MM.1S (cell line): ENCODE data around the gene CALY.

Source experiments
- DNase-seq: peaks from one replicate; pipeline ENCODE4 v3.0.0-alpha.2; 2015
- H2AFZ ChIP-seq: fragments of 300-600 bp; sonication (generic); 2 replicates; pipeline ENCODE4 v1.6.0; 2016; ENCODE audit warnings: antibody characterized with exemption, low read length
- H3F3A ChIP-seq: fragments of 300-600 bp; sonication (generic); 2 replicates; pipeline ENCODE4 v1.6.1; 2016; ENCODE audit warnings: mild to moderate bottlenecking, antibody characterized with exemption, low read length, moderate library complexity, mixed read lengths; ENCODE audit not compliant: insufficient read depth
- H3K27ac ChIP-seq: fragments of 300-600 bp; sonication (generic); 2 replicates; pipeline ENCODE4 v1.5.1; 2016; ENCODE audit warnings: mild to moderate bottlenecking, low read length
- H3K27me3 ChIP-seq: fragments of 300-600 bp; sonication (generic); replicated peaks from 2 replicates; pipeline ENCODE4 v1.6.0; 2016; ENCODE audit warnings: low read length; ENCODE audit not compliant: insufficient read depth
- H3K36me3 ChIP-seq: fragments of 300-600 bp; sonication (generic); replicated peaks from 2 replicates; pipeline ENCODE4 v1.6.1; 2016; ENCODE audit warnings: mild to moderate bottlenecking, low read length, mixed read lengths; ENCODE audit not compliant: insufficient read depth
- H3K4me1 ChIP-seq: fragments of 300-600 bp; sonication (generic); 2 replicates; pipeline ENCODE4 v1.6.1; 2016; ENCODE audit warnings: low read length, mixed read lengths
- H3K4me2 ChIP-seq: fragments of 300-600 bp; sonication (generic); 2 replicates; pipeline ENCODE4 v1.6.0; 2016; ENCODE audit warnings: low read depth, low read length
- H3K4me3 ChIP-seq: fragments of 300-600 bp; sonication (generic); 2 replicates; pipeline ENCODE4 v1.5.1; 2016; ENCODE audit warnings: low read length, mixed read lengths
- H3K79me2 ChIP-seq: fragments of 300-600 bp; sonication (generic); 2 replicates; pipeline ENCODE4 v1.6.1; 2016; ENCODE audit warnings: mixed run types, low read length, mixed read lengths
- H3K9ac ChIP-seq: fragments of 300-600 bp; sonication (generic); 2 replicates; pipeline ENCODE4 v1.6.1; 2016; ENCODE audit warnings: low read length, mixed read lengths
- H3K9me2 ChIP-seq: fragments of 300-600 bp; sonication (generic); replicated peaks from 2 replicates; pipeline ENCODE4 v1.6.1; 2016; ENCODE audit warnings: mild to moderate bottlenecking, low read length, mixed read lengths; ENCODE audit not compliant: insufficient read depth
- H3K9me3 ChIP-seq: fragments of 300-600 bp; sonication (generic); replicated peaks from 2 replicates; pipeline ENCODE4 v1.6.1; 2016; ENCODE audit warnings: mild to moderate bottlenecking, low read length, mixed read lengths; ENCODE audit not compliant: insufficient read depth
- H4K20me1 ChIP-seq: fragments of 300-600 bp; sonication (generic); 2 replicates; pipeline ENCODE4 v1.6.1; 2016; ENCODE audit warnings: mild to moderate bottlenecking, low read length, moderate library complexity, mixed read lengths; ENCODE audit not compliant: insufficient read depth
- EZH2 ChIP-seq: fragments of 300-600 bp; sonication (generic); optimal IDR thresholded peaks from 2 replicates; pipeline ENCODE3; 2017; ENCODE audit warnings: low read depth, mild to moderate bottlenecking, antibody characterized with exemption, low read length, mixed read lengths
- EZH2phosphoT487 ChIP-seq: fragments of 300-600 bp; sonication (generic); IDR thresholded peaks from 2 replicates; pipeline ENCODE4 v1.6.1; 2018; ENCODE audit warnings: antibody characterized with exemption, low read length
- TF ChIP-seq, protein P1 (sequence below): fragments of 300-600 bp; sonication (generic); IDR thresholded peaks from 2 replicates; pipeline ENCODE4 v1.5.1; 2016; ENCODE audit warnings: antibody characterized with exemption, low read length, mixed read lengths

The CALY gene, protein sequence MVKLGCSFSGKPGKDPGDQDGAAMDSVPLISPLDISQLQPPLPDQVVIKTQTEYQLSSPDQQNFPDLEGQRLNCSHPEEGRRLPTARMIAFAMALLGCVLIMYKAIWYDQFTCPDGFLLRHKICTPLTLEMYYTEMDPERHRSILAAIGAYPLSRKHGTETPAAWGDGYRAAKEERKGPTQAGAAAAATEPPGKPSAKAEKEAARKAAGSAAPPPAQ

GRCh38 chr10:133336577-133337369, at the start of gene CALY:
TSS of gene CALY (minus strand) at chr10:133336896. CDS start at chr10:133328989, 7,907 bp downstream.
- H3F3A ChIP-seq = no peaks in the 10 kb centered on the region
- no peak within 1 kb of the TSS for H3K4me3 ChIP-seq
- H3K9me3 ChIP-seq = no peaks in the 10 kb centered on the region
- H3K79me2 ChIP-seq = no peaks in the 10 kb centered on the region
- H4K20me1 ChIP-seq = no peaks in the 10 kb centered on the region
- no peaks in the 10 kb centered on the region for H3K9me2 ChIP-seq
- DNase-seq = no peak
- H3K4me1 ChIP-seq = no peaks in the 10 kb centered on the region
- no peaks in the 10 kb centered on the region for H3K36me3 ChIP-seq
- peak within 1 kb of the TSS; percentile 27; the same call in 1 of the 2 replicates for H3K4me2 ChIP-seq
- H3K9ac ChIP-seq = no peak within 1 kb of the TSS
- H3K27ac ChIP-seq = no peak within 1 kb of the TSS
- H2AFZ ChIP-seq = no peak within 1 kb of the TSS
- TF ChIP-seq, protein P1, sequence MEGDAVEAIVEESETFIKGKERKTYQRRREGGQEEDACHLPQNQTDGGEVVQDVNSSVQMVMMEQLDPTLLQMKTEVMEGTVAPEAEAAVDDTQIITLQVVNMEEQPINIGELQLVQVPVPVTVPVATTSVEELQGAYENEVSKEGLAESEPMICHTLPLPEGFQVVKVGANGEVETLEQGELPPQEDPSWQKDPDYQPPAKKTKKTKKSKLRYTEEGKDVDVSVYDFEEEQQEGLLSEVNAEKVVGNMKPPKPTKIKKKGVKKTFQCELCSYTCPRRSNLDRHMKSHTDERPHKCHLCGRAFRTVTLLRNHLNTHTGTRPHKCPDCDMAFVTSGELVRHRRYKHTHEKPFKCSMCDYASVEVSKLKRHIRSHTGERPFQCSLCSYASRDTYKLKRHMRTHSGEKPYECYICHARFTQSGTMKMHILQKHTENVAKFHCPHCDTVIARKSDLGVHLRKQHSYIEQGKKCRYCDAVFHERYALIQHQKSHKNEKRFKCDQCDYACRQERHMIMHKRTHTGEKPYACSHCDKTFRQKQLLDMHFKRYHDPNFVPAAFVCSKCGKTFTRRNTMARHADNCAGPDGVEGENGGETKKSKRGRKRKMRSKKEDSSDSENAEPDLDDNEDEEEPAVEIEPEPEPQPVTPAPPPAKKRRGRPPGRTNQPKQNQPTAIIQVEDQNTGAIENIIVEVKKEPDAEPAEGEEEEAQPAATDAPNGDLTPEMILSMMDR = no peak
- TF ChIP-seq EZH2 (no peak), EZH2phosphoT487 (no peak)
- H3K27me3 ChIP-seq = peaks cover 48% of the 10 kb centered on the region

- H4K20me1 ChIP-seq = no peaks in the 10 kb centered on the region
- DNase-seq = no peak
Measured at GRCh38 chr10:133385214-133385613, 48.5 kb upstream of the CALY start.

DNA sequence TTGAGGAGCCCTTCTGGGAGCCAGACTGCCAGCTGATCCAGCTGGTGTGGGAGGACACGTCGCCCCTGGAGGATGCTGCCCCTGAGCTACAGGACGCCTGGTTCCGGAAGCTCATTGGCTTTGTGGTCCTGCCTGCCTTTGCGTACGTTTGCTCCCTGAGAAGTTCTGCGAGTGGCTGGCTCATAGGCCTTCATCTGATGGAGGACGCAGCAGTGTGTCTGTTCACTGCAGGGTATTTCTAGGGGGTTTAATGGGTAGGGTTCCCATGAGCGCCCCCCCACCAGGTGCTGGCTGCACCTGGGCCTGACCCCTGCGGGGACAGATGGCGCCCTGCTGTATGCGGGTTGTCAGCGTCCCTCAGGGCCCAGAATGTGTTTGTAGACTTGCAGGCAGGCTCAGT, 47.4 kb upstream of the CALY start:
- DNase-seq = no peak
- Histone ChIP-seq H3K4me3 (no peak overlapping the region), H3F3A (peaks cover 11% of the 10 kb centered on the region), H3K27ac (no peak overlapping the region), H3K4me1 (peaks cover 6% of the 10 kb centered on the region; the same call in 1 of the 2 replicates), H3K9me2 (no peaks in the 10 kb centered on the region), H3K4me2 (no peak overlapping the region), H3K79me2 (0 out of 2 replicates have a peak, but pooled peaks cover 12% of the 10 kb centered on the region), H4K20me1 (no peaks in the 10 kb centered on the region), H3K9ac (no peak overlapping the region), H3K9me3 (no peaks in the 10 kb centered on the region), H2AFZ (no peak overlapping the region), H3K36me3 (no peaks in the 10 kb centered on the region), H3K27me3 (no peaks in the 10 kb centered on the region)
- no peak for TF ChIP-seq EZH2
- TF ChIP-seq, protein P1 = no peak
- no peak for TF ChIP-seq EZH2phosphoT487

More at GRCh38 chr10:133385214-133385613, 48.5 kb upstream of the CALY start:
- 0 out of 2 replicates have a peak, but pooled peaks cover 9% of the 10 kb centered on the region for H3K79me2 ChIP-seq
- H2AFZ ChIP-seq = no peak overlapping the region
- H3K9ac ChIP-seq = no peak overlapping the region
- H3F3A ChIP-seq = peaks cover 22% of the 10 kb centered on the region
- H3K27me3 ChIP-seq = no peaks in the 10 kb centered on the region
- H3K9me2 ChIP-seq = no peaks in the 10 kb centered on the region
- no peaks in the 10 kb centered on the region for H3K36me3 ChIP-seq
- peaks cover 7% of the 10 kb centered on the region for H3K4me1 ChIP-seq
- H3K4me2 ChIP-seq = no peak overlapping the region
- H3K4me3 ChIP-seq = no peak overlapping the region
- no peaks in the 10 kb centered on the region for H3K9me3 ChIP-seq
- H3K27ac ChIP-seq = no peak overlapping the region
- TF ChIP-seq EZH2 = no peak
- no peak for TF ChIP-seq EZH2phosphoT487
- TF ChIP-seq, protein P1 = no peak
